ENCODE results near the gene TBC1D10A. TPM values are rescaled to one million over a fixed set of nuclear protein-coding genes. Genes with fewer than 3 reads are reported as not detected.
A peak's percentile ranks its signal among the peaks of the same experiment; 100 is the strongest.

TBC1D10A gene
- total RNA-seq, 1 experiment from 2014 or later: 12.2 TPM

- Histone ChIP-seq H3K4me1 (peaks cover 40% of the 10 kb centered on the region), H3K36me3 (ENCODE audit: control insufficient read depth, insufficient read depth, low read length) (no peaks in the 10 kb centered on the region; the same call in 1 of the 2 replicates), H3K27me3 (replicated peaks; ENCODE audit: control insufficient read depth, insufficient read depth, low read length) (no peaks in the 10 kb centered on the region), H3K9me3 (no peaks in the 10 kb centered on the region), H3K4me3 (ENCODE audit: low read depth, low read length) (peak overlapping the region; percentile 64)
- H3K27me3 Mint-ChIP-seq (ENCODE audit: insufficient read depth, unreplicated experiment): no peaks in the 10 kb centered on the region
- no peaks in the 10 kb centered on the region for H3K9me3 Mint-ChIP-seq (ENCODE audit: unreplicated experiment)
- TF ChIP-seq CTCF (IDR thresholded peaks at IDR 0.05; ENCODE audit: insufficient read depth in 1 of 2, low read depth in 1 of 2, low read length in 1 of 2, severe bottlenecking in 1 of 2, unreplicated experiment in 1 of 2): no peak
- intact Hi-C loops (cut with micrococcal nuclease; ENCODE audit: unreplicated experiment): no loop called here
- CTCF ChIA-PET: interaction anchor here (1.1 kb wide), 1 partner anchor 36 kb away, joined by 4 read pairs; no protein-coding TSS in a partner anchor
- peaks cover 25% of the 10 kb centered on the region for H3K4me1 Mint-ChIP-seq (ENCODE audit: low read depth, unreplicated experiment)
- H3K36me3 Mint-ChIP-seq (ENCODE audit: insufficient read depth, unreplicated experiment): peaks cover 8% of the 10 kb centered on the region
- peak overlapping the region; percentile 85 for H3K4me3 Mint-ChIP-seq (ENCODE audit: unreplicated experiment)
- POLR2A ChIA-PET: interaction anchor here (0.7 kb wide), 1 partner anchor 33 kb away, joined by 4 read pairs; no protein-coding TSS in a partner anchor
- H3K27ac Mint-ChIP-seq (ENCODE audit: unreplicated experiment): peak overlapping the region; percentile 62
- BruUV-seq (replicated peaks): no TSS peak
- DNase-seq: peak; percentile 40 to 61
These were observed 81.4 kb downstream of the TBC1D10A start for GRCh38 chr22:30245181-30245984.

GRCh38 chr22:30244641-30245040 is 82.1 kb downstream of the TBC1D10A start:
- peaks cover 25% of the 10 kb centered on the region for H3K4me1 Mint-ChIP-seq (ENCODE audit: low read depth, unreplicated experiment)
- Histone ChIP-seq H3K27me3 (replicated peaks; ENCODE audit: control insufficient read depth, insufficient read depth, low read length) (no peaks in the 10 kb centered on the region), H3K9me3 (no peaks in the 10 kb centered on the region), H3K36me3 (ENCODE audit: control insufficient read depth, insufficient read depth, low read length) (no peaks in the 10 kb centered on the region; the same call in 1 of the 2 replicates), H3K4me3 (ENCODE audit: low read depth, low read length) (no peak overlapping the region), H3K4me1 (peaks cover 34% of the 10 kb centered on the region)
- POLR2A ChIA-PET: no interaction called here
- H3K9me3 Mint-ChIP-seq (ENCODE audit: unreplicated experiment): no peaks in the 10 kb centered on the region
- no peak for TF ChIP-seq CTCF (IDR thresholded peaks at IDR 0.05; ENCODE audit: insufficient read depth in 1 of 2, low read depth in 1 of 2, low read length in 1 of 2, severe bottlenecking in 1 of 2, unreplicated experiment in 1 of 2)
- CTCF ChIA-PET: no interaction called here
- peak overlapping the region; percentile 62 for H3K27ac Mint-ChIP-seq (ENCODE audit: unreplicated experiment)
- no peak for DNase-seq
- no peaks in the 10 kb centered on the region for H3K27me3 Mint-ChIP-seq (ENCODE audit: insufficient read depth, unreplicated experiment)
- peak overlapping the region; percentile 50 for H3K4me3 Mint-ChIP-seq (ENCODE audit: unreplicated experiment)
- intact Hi-C loops (cut with micrococcal nuclease; ENCODE audit: unreplicated experiment): no loop called here
- no TSS peak for BruUV-seq (replicated peaks)
- H3K36me3 Mint-ChIP-seq (ENCODE audit: insufficient read depth, unreplicated experiment): peaks cover 8% of the 10 kb centered on the region

- peaks cover 34% of the 10 kb centered on the region for H3K4me1 ChIP-seq
- CTCF ChIA-PET: interaction anchor here (1.1 kb wide), 1 partner anchor 11 kb away, joined by 3 read pairs; no protein-coding TSS in a partner anchor
- no TSS peak for BruUV-seq (replicated peaks)
These were observed 82.7 kb downstream of the TBC1D10A start for GRCh38 chr22:30244066-30244465.

More at GRCh38 chr22:30244066-30244465, 82.7 kb downstream of the TBC1D10A start:
- TF ChIP-seq CTCF (IDR thresholded peaks at IDR 0.05; ENCODE audit: insufficient read depth in 1 of 2, low read depth in 1 of 2, low read length in 1 of 2, severe bottlenecking in 1 of 2, unreplicated experiment in 1 of 2): no peak
- H3K9me3 ChIP-seq: no peaks in the 10 kb centered on the region
- no peak overlapping the region for H3K4me3 Mint-ChIP-seq (ENCODE audit: unreplicated experiment)
- intact Hi-C loops (cut with micrococcal nuclease; ENCODE audit: unreplicated experiment): no loop called here
- POLR2A ChIA-PET: no interaction called here
- DNase-seq: no peak
- no peaks in the 10 kb centered on the region; the same call in 1 of the 2 replicates for H3K36me3 ChIP-seq (ENCODE audit: control insufficient read depth, insufficient read depth, low read length)
- H3K9me3 Mint-ChIP-seq (ENCODE audit: unreplicated experiment): no peaks in the 10 kb centered on the region
- no peak overlapping the region for H3K27ac Mint-ChIP-seq (ENCODE audit: unreplicated experiment)
- no peaks in the 10 kb centered on the region for H3K27me3 Mint-ChIP-seq (ENCODE audit: insufficient read depth, unreplicated experiment)
- peaks cover 9% of the 10 kb centered on the region for H3K36me3 Mint-ChIP-seq (ENCODE audit: insufficient read depth, unreplicated experiment)
- H3K27me3 ChIP-seq (replicated peaks; ENCODE audit: control insufficient read depth, insufficient read depth, low read length): no peaks in the 10 kb centered on the region
- H3K4me1 Mint-ChIP-seq (ENCODE audit: low read depth, unreplicated experiment): peaks cover 25% of the 10 kb centered on the region
- H3K4me3 ChIP-seq (ENCODE audit: low read depth, low read length): no peak overlapping the region

All from Caco-2 (cell line).